ENCODE measurements around the gene ARHGAP12.
A peak's percentile ranks its signal among the peaks of the same experiment; 100 is the strongest.
"Not testable (repeated sequence)": the region's sequence is repeated elsewhere in the genome, so short reads cannot be mapped to it uniquely, and the experiment has no call there.

ARHGAP12 gene

GRCh38 chr10:31780717-31781116 lies 147.9 kb downstream of the ARHGAP12 start:
- Mint-ChIP-seq H3K4me3 (no peak overlapping the region), H3K4me1 (ENCODE audit: low read depth) (peaks cover 2% of the 10 kb centered on the region), H3K27me3 (ENCODE audit: low read depth) (peaks cover 17% of the 10 kb centered on the region), H3K9me3 (no peaks in the 10 kb centered on the region), H3K27ac (no peak overlapping the region), H3K36me3 (ENCODE audit: low read depth) (no peaks in the 10 kb centered on the region)
- no peak for DNase-seq (ENCODE audit: low spot score)

- no peak for DNase-seq (ENCODE audit: low spot score)
- no peak overlapping the region for H3K4me3 Mint-ChIP-seq
- no peak overlapping the region for H3K27ac Mint-ChIP-seq
- H3K27me3 Mint-ChIP-seq (ENCODE audit: low read depth), result peaks cover 17% of the 10 kb centered on the region
- H3K9me3 Mint-ChIP-seq, result no peaks in the 10 kb centered on the region
- H3K36me3 Mint-ChIP-seq (ENCODE audit: low read depth), result no peaks in the 10 kb centered on the region
- H3K4me1 Mint-ChIP-seq (ENCODE audit: low read depth), result peaks cover 2% of the 10 kb centered on the region
Observed at GRCh38 chr10:31778627-31779026, 150.0 kb downstream of the ARHGAP12 start.

GRCh38 chr10:31776159-31776558 lies 152.5 kb downstream of the ARHGAP12 start:
- no peak overlapping the region for H3K4me3 Mint-ChIP-seq
- H3K36me3 Mint-ChIP-seq (ENCODE audit: low read depth), result no peaks in the 10 kb centered on the region
- H3K27ac Mint-ChIP-seq, result no peak overlapping the region
- H3K27me3 Mint-ChIP-seq (ENCODE audit: low read depth), result peaks cover 3% of the 10 kb centered on the region
- no peaks in the 10 kb centered on the region for H3K4me1 Mint-ChIP-seq (ENCODE audit: low read depth)
- DNase-seq (ENCODE audit: low spot score), result no peak
- no peaks in the 10 kb centered on the region for H3K9me3 Mint-ChIP-seq

- DNase-seq (ENCODE audit: low spot score), result no peak
- H3K4me1 Mint-ChIP-seq (ENCODE audit: low read depth), result no peaks in the 10 kb centered on the region
- H3K36me3 Mint-ChIP-seq (ENCODE audit: low read depth), result no peaks in the 10 kb centered on the region
- H3K4me3 Mint-ChIP-seq, result no peak overlapping the region
- no peaks in the 10 kb centered on the region for H3K9me3 Mint-ChIP-seq
- H3K27ac Mint-ChIP-seq, result no peak overlapping the region
- no peaks in the 10 kb centered on the region for H3K27me3 Mint-ChIP-seq (ENCODE audit: low read depth)
Observed at GRCh38 chr10:31774928-31775650, 153.5 kb downstream of the ARHGAP12 start.

- Mint-ChIP-seq H3K4me1 (ENCODE audit: low read depth) (no peaks in the 10 kb centered on the region), H3K36me3 (ENCODE audit: low read depth) (no peaks in the 10 kb centered on the region), H3K27me3 (ENCODE audit: low read depth) (no peaks in the 10 kb centered on the region), H3K9me3 (no peaks in the 10 kb centered on the region), H3K27ac (no peak overlapping the region), H3K4me3 (no peak overlapping the region)
- DNase-seq (ENCODE audit: low spot score), result no peak
Observed at GRCh38 chr10:31774299-31774900, 154.2 kb downstream of the ARHGAP12 start.

GRCh38 chr10:31773749-31774298 lies 154.8 kb downstream of the ARHGAP12 start:
- no peaks in the 10 kb centered on the region for H3K27me3 Mint-ChIP-seq (ENCODE audit: low read depth)
- no peaks in the 10 kb centered on the region for H3K9me3 Mint-ChIP-seq
- no peaks in the 10 kb centered on the region for H3K4me1 Mint-ChIP-seq (ENCODE audit: low read depth)
- no peak for DNase-seq (ENCODE audit: low spot score)
- no peaks in the 10 kb centered on the region for H3K36me3 Mint-ChIP-seq (ENCODE audit: low read depth)
- no peak overlapping the region for H3K27ac Mint-ChIP-seq
- no peak overlapping the region for H3K4me3 Mint-ChIP-seq

GRCh38 chr10:31771331-31771831 lies 157.2 kb downstream of the ARHGAP12 start:
- no peak for DNase-seq (ENCODE audit: low spot score)
- Mint-ChIP-seq H3K4me1 (ENCODE audit: low read depth) (no peaks in the 10 kb centered on the region), H3K4me3 (no peak overlapping the region), H3K27me3 (ENCODE audit: low read depth) (no peaks in the 10 kb centered on the region), H3K27ac (no peak overlapping the region), H3K36me3 (ENCODE audit: low read depth) (no peaks in the 10 kb centered on the region), H3K9me3 (no peaks in the 10 kb centered on the region)

GRCh38 chr10:31770307-31770902 lies 158.2 kb downstream of the ARHGAP12 start:
- no peak overlapping the region for H3K4me3 Mint-ChIP-seq
- DNase-seq (ENCODE audit: low spot score), result no peak

GRCh38 chr10:31769564-31769963 lies 159.1 kb downstream of the ARHGAP12 start:
- Mint-ChIP-seq H3K4me1 (ENCODE audit: low read depth) (no peaks in the 10 kb centered on the region), H3K9me3 (no peaks in the 10 kb centered on the region), H3K36me3 (ENCODE audit: low read depth) (no peaks in the 10 kb centered on the region), H3K4me3 (no peak overlapping the region), H3K27me3 (ENCODE audit: low read depth) (no peaks in the 10 kb centered on the region), H3K27ac (no peak overlapping the region)
- no peak for DNase-seq (ENCODE audit: low spot score)

More at GRCh38 chr10:31770307-31770902, 158.2 kb downstream of the ARHGAP12 start:
- no peaks in the 10 kb centered on the region for H3K36me3 Mint-ChIP-seq (ENCODE audit: low read depth)
- H3K4me1 Mint-ChIP-seq (ENCODE audit: low read depth), result no peaks in the 10 kb centered on the region
- no peaks in the 10 kb centered on the region for H3K9me3 Mint-ChIP-seq
- H3K27me3 Mint-ChIP-seq (ENCODE audit: low read depth), result no peaks in the 10 kb centered on the region
- H3K27ac Mint-ChIP-seq, result no peak overlapping the region

GRCh38 chr10:31768935-31769334 lies 159.7 kb downstream of the ARHGAP12 start:
- H3K27ac Mint-ChIP-seq; DNase-seq (ENCODE audit: low spot score); H3K4me3 Mint-ChIP-seq; H3K36me3 Mint-ChIP-seq (ENCODE audit: low read depth); H3K4me1 Mint-ChIP-seq (ENCODE audit: low read depth); H3K9me3 Mint-ChIP-seq; H3K27me3 Mint-ChIP-seq (ENCODE audit: low read depth): not testable (repeated sequence)

- no peak for DNase-seq (ENCODE audit: low spot score)
- no peak overlapping the region for H3K27ac Mint-ChIP-seq
- H3K9me3 Mint-ChIP-seq, result no peaks in the 10 kb centered on the region
- no peaks in the 10 kb centered on the region for H3K27me3 Mint-ChIP-seq (ENCODE audit: low read depth)
- H3K36me3 Mint-ChIP-seq (ENCODE audit: low read depth), result no peaks in the 10 kb centered on the region
- H3K4me3 Mint-ChIP-seq, result no peak overlapping the region
- H3K4me1 Mint-ChIP-seq (ENCODE audit: low read depth), result no peaks in the 10 kb centered on the region
Observed at GRCh38 chr10:31768467-31768866, 160.2 kb downstream of the ARHGAP12 start.

- H3K4me1 Mint-ChIP-seq (ENCODE audit: low read depth), result peaks cover 5% of the 10 kb centered on the region
- no peak overlapping the region for H3K27ac Mint-ChIP-seq
- H3K36me3 Mint-ChIP-seq (ENCODE audit: low read depth), result peaks cover under 1% of the 10 kb centered on the region
- no peaks in the 10 kb centered on the region for H3K9me3 Mint-ChIP-seq
- H3K4me3 Mint-ChIP-seq, result no peak overlapping the region
- DNase-seq (ENCODE audit: low spot score), result no peak
- no peaks in the 10 kb centered on the region for H3K27me3 Mint-ChIP-seq (ENCODE audit: low read depth)
Observed at GRCh38 chr10:31765541-31765940, 163.1 kb downstream of the ARHGAP12 start.

GRCh38 chr10:31762316-31762715 lies 166.3 kb downstream of the ARHGAP12 start:
- H3K9me3 Mint-ChIP-seq, result no peaks in the 10 kb centered on the region
- no peak for DNase-seq (ENCODE audit: low spot score)
- H3K27me3 Mint-ChIP-seq (ENCODE audit: low read depth), result no peaks in the 10 kb centered on the region
- H3K4me3 Mint-ChIP-seq, result no peak overlapping the region
- no peak overlapping the region for H3K27ac Mint-ChIP-seq
- H3K36me3 Mint-ChIP-seq (ENCODE audit: low read depth), result peaks cover 4% of the 10 kb centered on the region
- peaks cover 13% of the 10 kb centered on the region for H3K4me1 Mint-ChIP-seq (ENCODE audit: low read depth)

GRCh38 chr10:31761156-31761555 lies 167.5 kb downstream of the ARHGAP12 start:
- peaks cover 13% of the 10 kb centered on the region for H3K4me1 Mint-ChIP-seq (ENCODE audit: low read depth)
- peak overlapping the region; percentile 77 for H3K4me3 Mint-ChIP-seq
- peaks cover 4% of the 10 kb centered on the region for H3K36me3 Mint-ChIP-seq (ENCODE audit: low read depth)
- no peaks in the 10 kb centered on the region for H3K27me3 Mint-ChIP-seq (ENCODE audit: low read depth)
- no peak for DNase-seq (ENCODE audit: low spot score)
- H3K27ac Mint-ChIP-seq, result peak overlapping the region; percentile 47
- no peaks in the 10 kb centered on the region for H3K9me3 Mint-ChIP-seq
